GM12878 (cell line): ENCODE measurements around the gene NR2F1-AS1. TPM values are rescaled to one million over a fixed set of nuclear protein-coding genes. Genes with fewer than 3 reads are reported as not detected.

Source experiments
- ATAC-seq: fragments of 200-7000 bp; cut with Tn5 transposase; 3 replicates; pipeline ENCODE4 v1.9.1; 2020; ENCODE audit warnings: mild to moderate bottlenecking, moderate library complexity
- BruUV-seq: library from RNA; stranded (reverse); fragments of 400-500 nt; replicated peaks from 2 replicates; lab custom pipeline; 2021; lab: Mats Ljungman, UMichigan
- CTCF ChIA-PET: fragments of 300-600 bp; sonication (Branson Sonifier 250); formaldehyde crosslinking; extraction: SDS; loops from one replicate; lab custom pipeline; 2021; ENCODE audit warnings: inconsistent platforms; lab: Yijun Ruan, JAX
- POLR2A ChIA-PET: fragments of 350-600 bp; formaldehyde crosslinking; extraction: SDS; loops from one replicate; lab custom pipeline; 2021; ENCODE audit warnings: inconsistent platforms; lab: Charles Lee
- RAD21 ChIA-PET: fragments of 300-600 bp; sonication (Branson Sonifier 250); formaldehyde crosslinking; loops from one replicate; lab custom pipeline; 2023; ENCODE audit warnings: antibody characterized with exemption; ENCODE audit not compliant: unreplicated experiment; lab: Charles Lee
- SMC1A ChIA-PET: fragments of 300-600 bp; sonication (Branson Sonifier 250); formaldehyde crosslinking; loops from one replicate; lab custom pipeline; 2023; ENCODE audit not compliant: unreplicated experiment, uncharacterized antibody; lab: Charles Lee
- DNase-seq: peaks from one replicate; pipeline ENCODE4 v3.0.0-alpha.2; 2011; ENCODE audit warnings: low read depth, low spot score
- FAIRE-seq: peaks from 3 replicates; lab custom pipeline; 2011; peaks lifted over from hg19 to GRCh38; lab: Jason Lieb, UNC
- H2AFZ ChIP-seq: 2 replicates; pipeline ENCODE4 v1.6.0; 2011; ENCODE audit warnings: low read depth, low read length, control low read depth; ENCODE audit not compliant: control insufficient read depth
- H3K27ac ChIP-seq: 2 replicates; pipeline ENCODE4 v1.5.1; 2011; ENCODE audit warnings: control low read depth; ENCODE audit not compliant: control insufficient read depth, insufficient read depth
- H3K27me3 ChIP-seq, 2 experiments: replicated peaks in 1 of 2; 2 replicates each; pipeline versions ENCODE4 v1.6.0 to v1.6.1; 2011; ENCODE audit warnings: low read length in 1 of 2; ENCODE audit not compliant: control insufficient read depth in 2 of 2, insufficient read depth in 2 of 2
- H3K36me3 ChIP-seq, 2 experiments: 2 replicates each; pipeline ENCODE4 v1.5.1; 2011; ENCODE audit warnings: low read length in 1 of 2; ENCODE audit not compliant: control insufficient read depth in 2 of 2, insufficient read depth in 2 of 2
- H3K4me1 ChIP-seq: 2 replicates; pipeline ENCODE4 v1.6.1; 2011; ENCODE audit warnings: mild to moderate bottlenecking, low read length, moderate library complexity, mixed read lengths; ENCODE audit not compliant: control insufficient read depth, insufficient read depth
- H3K4me2 ChIP-seq: 2 replicates; pipeline ENCODE4 v1.6.0; 2011; ENCODE audit warnings: control low read depth; ENCODE audit not compliant: control insufficient read depth, insufficient read depth
- H3K4me3 ChIP-seq: fragments of 200-600 bp; sonication (generic); 2 replicates; pipeline ENCODE4 v1.5.1; 2016
- H3K79me2 ChIP-seq: 2 replicates; pipeline ENCODE4 v1.6.0; 2011; ENCODE audit warnings: low read length; ENCODE audit not compliant: control insufficient read depth, insufficient read depth
- H3K9ac ChIP-seq: 2 replicates; pipeline ENCODE4 v1.8.0; 2011; ENCODE audit warnings: low read length, control low read depth, mixed read lengths; ENCODE audit not compliant: control insufficient read depth, insufficient read depth
- H3K9me3 ChIP-seq: replicated peaks from 3 replicates; pipeline ENCODE4 v1.5.1; 2011; ENCODE audit warnings: mild to moderate bottlenecking, low read length; ENCODE audit not compliant: control insufficient read depth, insufficient read depth
- H4K20me1 ChIP-seq: 2 replicates; pipeline ENCODE4 v1.6.0; 2011; ENCODE audit not compliant: control insufficient read depth, insufficient read depth
- DPF2 ChIP-seq: fragments of 450-650 bp; IDR thresholded peaks from 2 replicates; pipeline ENCODE4 v1.6.1; 2017; ENCODE audit warnings: mild to moderate bottlenecking
- MTA2 ChIP-seq: fragments of 450-650 bp; IDR thresholded peaks from 2 replicates; pipeline ENCODE4 v1.6.1; 2016; ENCODE audit warnings: low read depth, mild to moderate bottlenecking, moderate library complexity
- NFXL1 ChIP-seq: fragments of 450-650 bp; IDR thresholded peaks from 2 replicates; pipeline ENCODE4 v1.6.1; 2017; ENCODE audit warnings: antibody characterized with exemption, mild to moderate bottlenecking, borderline replicate concordance
- RAD21 ChIP-seq: IDR thresholded peaks from 2 replicates; pipeline ENCODE4 v1.6.1; 2011; ENCODE audit warnings: mild to moderate bottlenecking, low read depth, low read length, moderate library complexity; ENCODE audit not compliant: insufficient read depth
- SMC3 ChIP-seq: IDR thresholded peaks from 2 replicates; pipeline ENCODE4 v1.6.1; 2011; ENCODE audit warnings: low read length, improper control_type of control experiment, borderline replicate concordance
- SUPT20H ChIP-seq: IDR thresholded peaks from 2 replicates; pipeline ENCODE4 v1.6.1; 2011; ENCODE audit warnings: low read depth, mild to moderate bottlenecking, low read length, moderate library complexity, borderline replicate concordance; ENCODE audit not compliant: control insufficient read depth
- WRNIP1 ChIP-seq: IDR thresholded peaks from 2 replicates; pipeline ENCODE4 v1.6.1; 2011; ENCODE audit warnings: low read depth, low read length, improper control_type of control experiment, borderline replicate concordance
- WGBS: methylation state at CpG from one replicate; pipeline ENCODE4 v1.1.6; 2016; ENCODE audit warnings: low lambda C conversion rate; ENCODE audit not compliant: insufficient replicate concordance, insufficient coverage; ENCODE audit errors: missing lambda C conversion rate; 5-methylcytosine and 5-hydroxymethylcytosine counted together
- in situ Hi-C: fragments of 300-500 bp; cut with MboI; formaldehyde crosslinking; loops from 9 replicates; pipeline ENCODE4 v1.14.3; 2018; ENCODE audit warnings: mixed read lengths
- intact Hi-C: fragments of 100-400 bp; cut with micrococcal nuclease; formaldehyde crosslinking; loops from one replicate; pipeline ENCODE4 v1.14.2; 2022; ENCODE audit not compliant: unreplicated experiment
- polyA plus RNA-seq, 11 experiments: library from polyadenylated mRNA; depleted of rRNA in 4 of 11; unstranded in 6 of 11; stranded (reverse) in 5 of 11; fragments of >200 nt; fragmentation: Nextera tagmentation in 4 of 11; fragmentation: Illumina TruSeq in 1 of 11; extraction: Ambion mirVana in 4 of 11; extraction: Trizol in 1 of 11; gene quantifications; 1 replicate in 1 of 11; 2 replicates in 10 of 11; pipeline versions ENCODE4 v1.2.1 to v1.2.3, GENCODE V29; 2011 to 2016; ENCODE audit warnings: inconsistent platforms in 2 of 11, missing spikeins in 2 of 11, low read depth in 1 of 11
- total RNA-seq, 4 experiments: library from RNA; depleted of rRNA in 3 of 4; stranded (reverse); fragments of >200 nt in 3 of 4; fragmentation: Illumina TruSeq in 1 of 4; extraction: Trizol in 1 of 4; gene quantifications; 2 replicates each; pipeline versions ENCODE4 v1.2.1 to v1.2.3, GENCODE V29; 2013 to 2021
- TF ChIP-seq, protein P1 (sequence below): fragments of 450-650 bp; IDR thresholded peaks from 2 replicates; pipeline ENCODE4 v1.6.1; 2018; ENCODE audit warnings: borderline replicate concordance, mild to moderate bottlenecking; ENCODE audit not compliant: partially characterized antibody
- TF ChIP-seq, protein P2 (sequence below): IDR thresholded peaks from 2 replicates; pipeline ENCODE4 v1.6.1; 2011; ENCODE audit warnings: low read depth, mild to moderate bottlenecking, low read length, moderate library complexity, borderline replicate concordance; ENCODE audit errors: extremely low read depth
- TF ChIP-seq, protein P3 (sequence below), 3 experiments: IDR thresholded peaks in 2 of 3; conservative IDR thresholded peaks in 1 of 3; 2 replicates each; pipeline ENCODE4 v1.5.1; 2011; ENCODE audit warnings: low read depth in 3 of 3, low read length in 3 of 3, mild to moderate bottlenecking in 3 of 3, control low read depth in 2 of 3, moderate library complexity in 2 of 3, inconsistent platforms in 1 of 3, mixed read lengths in 1 of 3; ENCODE audit not compliant: control insufficient read depth in 2 of 3, insufficient read depth in 1 of 3; ENCODE audit errors: extremely low read depth in 1 of 3
- TF ChIP-seq, protein P4 (sequence below): IDR thresholded peaks from 2 replicates; pipeline ENCODE4 v1.6.1; 2012; ENCODE audit warnings: mild to moderate bottlenecking, low read depth, low read length

The NR2F1-AS1 gene
- total and polyA plus RNA-seq, 10 of the 15 experiments (the other 5 are each of a cell fraction or from before 2014, with no cell fraction given) = 0.11 to 0.85 (median 0.27) TPM

DNA sequence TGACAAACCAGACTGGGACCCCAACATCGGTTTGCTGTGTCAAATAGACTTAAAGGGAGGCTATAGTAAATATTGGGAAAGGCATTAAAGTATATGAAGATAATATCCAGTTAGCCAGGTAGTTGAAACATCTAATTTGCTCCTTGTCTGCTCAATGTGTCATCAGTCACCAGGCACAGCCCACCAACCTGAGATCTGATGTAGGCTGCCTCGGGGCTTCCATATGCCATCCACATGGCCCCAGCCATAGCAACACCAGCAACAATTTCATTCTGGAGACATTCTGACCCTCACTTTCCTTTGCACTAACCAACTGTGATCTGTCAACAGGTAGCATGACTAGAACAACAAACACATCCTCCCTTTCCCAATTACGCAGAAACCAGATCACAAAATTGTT, 196.0 kb downstream of the NR2F1-AS1 start (continued):
- TF ChIP-seq, protein P1, sequence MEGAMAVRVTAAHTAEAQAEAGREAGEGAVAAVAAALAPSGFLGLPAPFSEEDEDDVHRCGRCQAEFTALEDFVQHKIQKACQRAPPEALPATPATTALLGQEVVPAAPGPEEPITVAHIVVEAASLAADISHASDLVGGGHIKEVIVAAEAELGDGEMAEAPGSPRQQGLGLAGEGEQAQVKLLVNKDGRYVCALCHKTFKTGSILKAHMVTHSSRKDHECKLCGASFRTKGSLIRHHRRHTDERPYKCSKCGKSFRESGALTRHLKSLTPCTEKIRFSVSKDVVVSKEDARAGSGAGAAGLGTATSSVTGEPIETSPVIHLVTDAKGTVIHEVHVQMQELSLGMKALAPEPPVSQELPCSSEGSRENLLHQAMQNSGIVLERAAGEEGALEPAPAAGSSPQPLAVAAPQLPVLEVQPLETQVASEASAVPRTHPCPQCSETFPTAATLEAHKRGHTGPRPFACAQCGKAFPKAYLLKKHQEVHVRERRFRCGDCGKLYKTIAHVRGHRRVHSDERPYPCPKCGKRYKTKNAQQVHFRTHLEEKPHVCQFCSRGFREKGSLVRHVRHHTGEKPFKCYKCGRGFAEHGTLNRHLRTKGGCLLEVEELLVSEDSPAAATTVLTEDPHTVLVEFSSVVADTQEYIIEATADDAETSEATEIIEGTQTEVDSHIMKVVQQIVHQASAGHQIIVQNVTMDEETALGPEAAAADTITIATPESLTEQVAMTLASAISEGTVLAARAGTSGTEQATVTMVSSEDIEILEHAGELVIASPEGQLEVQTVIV = no peak
- TF ChIP-seq SMC3 (no peak), DPF2 (no peak)

- H3K4me3 ChIP-seq = no peak overlapping the region
- RAD21 ChIA-PET = no interaction called here
- ATAC-seq (no peak), DNase-seq (no peak), FAIRE-seq (no peak)
- no peaks in the 10 kb centered on the region for H3K27me3 ChIP-seq
- BruUV-seq = no TSS peak
- no peaks in the 10 kb centered on the region for H3K36me3 ChIP-seq
- no peaks in the 10 kb centered on the region for H3K9me3 ChIP-seq
- SMC1A ChIA-PET = no interaction called here
- CTCF ChIA-PET = interaction anchor here (0.8 kb wide), 1 partner anchor 41 kb away, joined by 3 read pairs; no protein-coding TSS in a partner anchor
- no peaks in the 10 kb centered on the region for H3K4me1 ChIP-seq
- H3K27ac ChIP-seq = no peak overlapping the region
- 4% methylated on average over 4 of the region's 4 CpGs for WGBS
- POLR2A ChIA-PET = no interaction called here
- intact Hi-C loops = no loop called here
- H3K9ac ChIP-seq = no peak overlapping the region
- no peak overlapping the region for H3K4me2 ChIP-seq
- no peaks in the 10 kb centered on the region for H3K79me2 ChIP-seq
- in situ Hi-C loops = no loop called here
- no peaks in the 10 kb centered on the region for H4K20me1 ChIP-seq
- no peak overlapping the region for H2AFZ ChIP-seq
- TF ChIP-seq, protein P2, sequence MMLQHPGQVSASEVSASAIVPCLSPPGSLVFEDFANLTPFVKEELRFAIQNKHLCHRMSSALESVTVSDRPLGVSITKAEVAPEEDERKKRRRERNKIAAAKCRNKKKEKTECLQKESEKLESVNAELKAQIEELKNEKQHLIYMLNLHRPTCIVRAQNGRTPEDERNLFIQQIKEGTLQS = no peak
- TF ChIP-seq MTA2 = no peak
- TF ChIP-seq RAD21 = no peak
- TF ChIP-seq, protein P3, sequence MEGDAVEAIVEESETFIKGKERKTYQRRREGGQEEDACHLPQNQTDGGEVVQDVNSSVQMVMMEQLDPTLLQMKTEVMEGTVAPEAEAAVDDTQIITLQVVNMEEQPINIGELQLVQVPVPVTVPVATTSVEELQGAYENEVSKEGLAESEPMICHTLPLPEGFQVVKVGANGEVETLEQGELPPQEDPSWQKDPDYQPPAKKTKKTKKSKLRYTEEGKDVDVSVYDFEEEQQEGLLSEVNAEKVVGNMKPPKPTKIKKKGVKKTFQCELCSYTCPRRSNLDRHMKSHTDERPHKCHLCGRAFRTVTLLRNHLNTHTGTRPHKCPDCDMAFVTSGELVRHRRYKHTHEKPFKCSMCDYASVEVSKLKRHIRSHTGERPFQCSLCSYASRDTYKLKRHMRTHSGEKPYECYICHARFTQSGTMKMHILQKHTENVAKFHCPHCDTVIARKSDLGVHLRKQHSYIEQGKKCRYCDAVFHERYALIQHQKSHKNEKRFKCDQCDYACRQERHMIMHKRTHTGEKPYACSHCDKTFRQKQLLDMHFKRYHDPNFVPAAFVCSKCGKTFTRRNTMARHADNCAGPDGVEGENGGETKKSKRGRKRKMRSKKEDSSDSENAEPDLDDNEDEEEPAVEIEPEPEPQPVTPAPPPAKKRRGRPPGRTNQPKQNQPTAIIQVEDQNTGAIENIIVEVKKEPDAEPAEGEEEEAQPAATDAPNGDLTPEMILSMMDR (IDR thresholded peaks at IDR 0.05 in 2 of 3, conservative IDR thresholded peaks at IDR 0.05 in 1 of 3; ENCODE audit: control insufficient read depth in 2 of 3, extremely low read depth in 1 of 3, insufficient read depth in 1 of 3, low read depth in 3 of 3, low read length in 3 of 3) = no peak
- TF ChIP-seq, protein P4, sequence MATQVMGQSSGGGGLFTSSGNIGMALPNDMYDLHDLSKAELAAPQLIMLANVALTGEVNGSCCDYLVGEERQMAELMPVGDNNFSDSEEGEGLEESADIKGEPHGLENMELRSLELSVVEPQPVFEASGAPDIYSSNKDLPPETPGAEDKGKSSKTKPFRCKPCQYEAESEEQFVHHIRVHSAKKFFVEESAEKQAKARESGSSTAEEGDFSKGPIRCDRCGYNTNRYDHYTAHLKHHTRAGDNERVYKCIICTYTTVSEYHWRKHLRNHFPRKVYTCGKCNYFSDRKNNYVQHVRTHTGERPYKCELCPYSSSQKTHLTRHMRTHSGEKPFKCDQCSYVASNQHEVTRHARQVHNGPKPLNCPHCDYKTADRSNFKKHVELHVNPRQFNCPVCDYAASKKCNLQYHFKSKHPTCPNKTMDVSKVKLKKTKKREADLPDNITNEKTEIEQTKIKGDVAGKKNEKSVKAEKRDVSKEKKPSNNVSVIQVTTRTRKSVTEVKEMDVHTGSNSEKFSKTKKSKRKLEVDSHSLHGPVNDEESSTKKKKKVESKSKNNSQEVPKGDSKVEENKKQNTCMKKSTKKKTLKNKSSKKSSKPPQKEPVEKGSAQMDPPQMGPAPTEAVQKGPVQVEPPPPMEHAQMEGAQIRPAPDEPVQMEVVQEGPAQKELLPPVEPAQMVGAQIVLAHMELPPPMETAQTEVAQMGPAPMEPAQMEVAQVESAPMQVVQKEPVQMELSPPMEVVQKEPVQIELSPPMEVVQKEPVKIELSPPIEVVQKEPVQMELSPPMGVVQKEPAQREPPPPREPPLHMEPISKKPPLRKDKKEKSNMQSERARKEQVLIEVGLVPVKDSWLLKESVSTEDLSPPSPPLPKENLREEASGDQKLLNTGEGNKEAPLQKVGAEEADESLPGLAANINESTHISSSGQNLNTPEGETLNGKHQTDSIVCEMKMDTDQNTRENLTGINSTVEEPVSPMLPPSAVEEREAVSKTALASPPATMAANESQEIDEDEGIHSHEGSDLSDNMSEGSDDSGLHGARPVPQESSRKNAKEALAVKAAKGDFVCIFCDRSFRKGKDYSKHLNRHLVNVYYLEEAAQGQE = no peak
- no peak for TF ChIP-seq SUPT20H
- TF ChIP-seq WRNIP1 = no peak
- TF ChIP-seq SMC3 = no peak
- TF ChIP-seq NFXL1 = no peak
Measured at GRCh38 chr5:93384026-93384425, 197.0 kb downstream of the NR2F1-AS1 start.
